Measurements from ENCODE around the gene STOML3. TPM values are rescaled to one million over a fixed set of nuclear protein-coding genes. Genes with fewer than 3 reads are reported as not detected.

The STOML3 gene
- total and polyA plus RNA-seq, 7 donors, result not detected

DNA sequence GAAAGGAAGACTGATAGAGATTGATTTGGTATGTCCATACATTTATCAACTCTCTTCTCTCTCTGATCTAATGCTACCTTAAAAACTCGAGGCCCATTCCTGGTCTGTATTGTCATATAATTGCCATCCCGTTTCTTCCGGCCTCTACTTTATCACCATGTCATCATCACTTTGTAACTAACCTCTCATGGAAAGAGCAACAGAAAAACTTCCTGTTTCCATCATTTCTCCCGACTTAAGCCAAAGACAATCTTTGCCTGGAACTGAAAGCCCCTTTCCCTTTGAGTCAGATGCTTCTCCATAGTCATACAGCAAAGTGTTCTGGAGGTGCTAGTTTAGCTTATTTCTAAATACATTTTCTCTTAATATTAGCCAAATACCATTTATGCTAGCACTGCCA is 2.8 kb upstream of the STOML3 start:
- intact Hi-C loops (cut with DNase I), result no loop called here
- TF ChIP-seq CTCF (IDR thresholded peaks at IDR 0.05), result no peak
- Histone ChIP-seq H3K9me3 (no peaks in the 10 kb centered on the region), H3K4me3 (no peak overlapping the region), H3K36me3 (ENCODE audit: insufficient read depth in 1 of 2, low read depth in 1 of 2) (no peaks in the 10 kb centered on the region), H3K27ac (no peak overlapping the region), H3K27me3 (ENCODE audit: insufficient read depth in 3 of 3, low read length in 2 of 3) (no peaks in the 10 kb centered on the region), H3K4me1 (no peaks in the 10 kb centered on the region)
- ATAC-seq (no peak), DNase-seq (no peak)
- WGBS, 3 donors, result 64 to 65% (median 64%) methylated on average over 4 of the region's 4 CpGs

GRCh38 chr13:38981096-38981495 is 9.5 kb downstream of the STOML3 start:
- intact Hi-C loops (cut with DNase I), result no loop called here
- DNase-seq (no peak), ATAC-seq (no peak)
- H3K27ac ChIP-seq, result no peak overlapping the region
- H3K27me3 ChIP-seq (ENCODE audit: insufficient read depth in 3 of 3, low read length in 2 of 3), result no peaks in the 10 kb centered on the region
- no peaks in the 10 kb centered on the region for H3K36me3 ChIP-seq (ENCODE audit: insufficient read depth in 1 of 2, low read depth in 1 of 2)
- no peaks in the 10 kb centered on the region for H3K4me1 ChIP-seq
- no peak for TF ChIP-seq CTCF (IDR thresholded peaks at IDR 0.05)
- H3K9me3 ChIP-seq, result peaks cover 8% of the 10 kb centered on the region
- no peak overlapping the region for H3K4me3 ChIP-seq
- WGBS, 3 donors, result 23 to 27% (median 24%) methylated on average over 2 of the region's 2 CpGs

DNA sequence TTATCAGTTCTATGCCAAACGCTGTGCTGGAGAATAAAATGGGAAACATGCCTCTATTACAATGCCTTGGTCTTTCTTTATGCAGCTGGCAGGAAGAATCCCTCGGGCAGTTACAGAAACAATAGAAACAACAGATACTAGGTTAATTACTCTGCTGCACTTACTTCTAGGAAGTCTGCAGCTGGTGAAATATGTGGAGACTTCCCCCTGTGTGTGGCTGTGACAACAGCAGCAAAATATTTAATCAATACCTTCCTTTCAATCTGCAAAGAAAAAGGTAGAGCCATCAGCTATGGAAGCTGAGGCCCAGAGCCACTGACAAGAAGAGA is 9.9 kb downstream of the STOML3 start:
- peaks cover 8% of the 10 kb centered on the region for H3K9me3 ChIP-seq
- WGBS, 3 donors, result 9 to 15% (median 13%) methylated on average over 2 of the region's 2 CpGs
- no peak for ATAC-seq

DNA sequence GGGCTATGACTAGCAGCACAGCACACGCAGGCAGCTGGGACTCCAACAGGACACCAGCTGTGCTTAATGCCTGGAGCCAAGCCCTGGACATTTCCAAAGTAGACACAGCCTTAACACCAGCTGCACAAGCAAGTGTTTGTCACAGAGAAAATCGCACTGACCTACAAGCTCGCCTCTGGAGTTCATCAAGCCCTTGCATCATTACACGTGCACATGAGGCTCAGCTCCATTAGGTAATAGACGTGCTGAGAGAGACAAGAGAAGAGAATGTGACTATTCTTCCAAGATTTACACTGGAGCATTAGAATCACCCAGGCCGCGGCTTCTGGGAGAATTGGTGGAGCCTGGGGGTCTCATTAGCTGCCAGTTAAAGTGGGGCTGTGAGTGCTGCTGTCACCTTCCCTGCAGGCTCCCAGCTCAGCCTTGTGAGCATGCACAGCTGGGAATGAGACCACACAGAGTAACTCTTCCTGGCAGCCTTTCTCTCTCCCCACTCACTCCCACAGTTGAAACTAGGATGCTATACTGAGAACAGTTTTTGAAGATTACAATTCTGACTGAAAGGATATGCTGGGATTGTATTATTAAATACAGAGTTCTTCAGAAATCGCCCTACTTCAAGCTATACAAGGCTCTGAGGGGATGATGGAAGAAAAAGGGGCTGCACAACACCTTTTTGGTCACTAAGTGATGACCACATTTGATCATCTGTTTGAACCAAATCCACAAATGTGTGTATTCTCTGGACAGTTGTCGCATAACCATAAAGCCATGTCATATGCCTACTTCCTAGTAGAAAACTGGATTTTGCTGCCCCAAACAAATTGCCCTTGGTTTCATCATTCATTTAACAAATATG is 10.5 kb downstream of the STOML3 start:
- DNase-seq, result peak; percentile 23 to 58
- no peak for TF ChIP-seq CTCF (IDR thresholded peaks at IDR 0.05)
- H3K4me1 ChIP-seq, result no peaks in the 10 kb centered on the region
- H3K9me3 ChIP-seq, result peaks cover 8% of the 10 kb centered on the region
- H3K4me3 ChIP-seq, result no peak overlapping the region
- H3K36me3 ChIP-seq (ENCODE audit: insufficient read depth in 1 of 2, low read depth in 1 of 2), result no peaks in the 10 kb centered on the region
- H3K27me3 ChIP-seq (ENCODE audit: insufficient read depth in 3 of 3, low read length in 2 of 3), result no peaks in the 10 kb centered on the region
- ATAC-seq, result peak; percentile 47 to 70 (median 64)
- intact Hi-C loops (cut with DNase I), result no loop called here
- 16 to 20% (median 19%) methylated on average over 9 of the region's 9 CpGs for WGBS, 3 donors
- H3K27ac ChIP-seq, result no peak overlapping the region

More for the DNA sequence above, 9.9 kb downstream of the STOML3 start:
- Histone ChIP-seq H3K27ac (no peak overlapping the region), H3K27me3 (ENCODE audit: insufficient read depth in 3 of 3, low read length in 2 of 3) (no peaks in the 10 kb centered on the region), H3K36me3 (ENCODE audit: insufficient read depth in 1 of 2, low read depth in 1 of 2) (no peaks in the 10 kb centered on the region), H3K4me1 (no peaks in the 10 kb centered on the region), H3K4me3 (no peak overlapping the region)
- DNase-seq, result no peak
- TF ChIP-seq CTCF (IDR thresholded peaks at IDR 0.05), result no peak
- intact Hi-C loops (cut with DNase I), result no loop called here

All from psoas muscle (tissue), 8 donors.